ENCODE measurements around the gene CDH19. TPM values are rescaled to one million over a fixed set of nuclear protein-coding genes. Genes with fewer than 3 reads are reported as not detected.
A peak's percentile ranks its signal among the peaks of the same experiment; 100 is the strongest.

Gene CDH19
- total and polyA plus RNA-seq, 2 donors from 2014 or later, result 0.37 to 0.94 TPM

DNA sequence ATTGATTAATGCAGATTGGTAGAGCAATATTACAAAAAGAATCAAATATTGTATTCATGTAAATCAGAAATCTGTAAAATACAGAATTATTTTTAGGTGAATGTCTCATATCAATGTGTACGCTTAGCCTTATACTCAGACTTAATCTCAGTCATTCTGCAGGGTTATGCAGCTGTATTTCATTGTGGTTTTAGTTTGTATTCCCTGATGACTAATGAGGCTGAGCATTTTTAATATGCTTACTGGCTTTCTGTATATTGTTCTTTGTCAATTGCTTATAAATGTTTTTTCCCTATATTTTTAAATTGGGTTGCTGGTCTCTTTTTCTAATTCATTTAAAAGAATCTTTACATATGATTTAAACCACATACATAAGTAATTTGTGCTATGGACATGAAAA is 50.1 kb downstream of the CDH19 start:
- Histone ChIP-seq H3K36me3 (ENCODE audit: control insufficient read depth in 2 of 3, insufficient read depth in 3 of 3, low read length in 3 of 3) (no peaks in the 10 kb centered on the region), H3K9me3 (ENCODE audit: control insufficient read depth in 2 of 3, insufficient read depth in 1 of 3, low read length in 3 of 3) (no peaks in the 10 kb centered on the region), H3K9ac (ENCODE audit: low read length in 3 of 3) (no peak overlapping the region), H3K4me1 (ENCODE audit: control insufficient read depth in 2 of 3, insufficient read depth in 2 of 3, low read depth in 1 of 3, low read length in 3 of 3) (no peaks in the 10 kb centered on the region), H3K27me3 (ENCODE audit: control insufficient read depth, insufficient read depth, low read length) (no peaks in the 10 kb centered on the region), H3K4me3 (ENCODE audit: low read length in 3 of 3) (no peak overlapping the region), H3K27ac (ENCODE audit: low read depth in 2 of 2, low read length in 2 of 2) (no peak overlapping the region)
- FAIRE-seq, result no peak
- TF ChIP-seq, protein P1, sequence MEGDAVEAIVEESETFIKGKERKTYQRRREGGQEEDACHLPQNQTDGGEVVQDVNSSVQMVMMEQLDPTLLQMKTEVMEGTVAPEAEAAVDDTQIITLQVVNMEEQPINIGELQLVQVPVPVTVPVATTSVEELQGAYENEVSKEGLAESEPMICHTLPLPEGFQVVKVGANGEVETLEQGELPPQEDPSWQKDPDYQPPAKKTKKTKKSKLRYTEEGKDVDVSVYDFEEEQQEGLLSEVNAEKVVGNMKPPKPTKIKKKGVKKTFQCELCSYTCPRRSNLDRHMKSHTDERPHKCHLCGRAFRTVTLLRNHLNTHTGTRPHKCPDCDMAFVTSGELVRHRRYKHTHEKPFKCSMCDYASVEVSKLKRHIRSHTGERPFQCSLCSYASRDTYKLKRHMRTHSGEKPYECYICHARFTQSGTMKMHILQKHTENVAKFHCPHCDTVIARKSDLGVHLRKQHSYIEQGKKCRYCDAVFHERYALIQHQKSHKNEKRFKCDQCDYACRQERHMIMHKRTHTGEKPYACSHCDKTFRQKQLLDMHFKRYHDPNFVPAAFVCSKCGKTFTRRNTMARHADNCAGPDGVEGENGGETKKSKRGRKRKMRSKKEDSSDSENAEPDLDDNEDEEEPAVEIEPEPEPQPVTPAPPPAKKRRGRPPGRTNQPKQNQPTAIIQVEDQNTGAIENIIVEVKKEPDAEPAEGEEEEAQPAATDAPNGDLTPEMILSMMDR (IDR thresholded peaks at IDR 0.05; ENCODE audit: borderline replicate concordance, extremely low read depth, insufficient read depth), result no peak
- intact Hi-C loops (cut with DNase I), result no loop called here
- no peak for DNase-seq

DNA sequence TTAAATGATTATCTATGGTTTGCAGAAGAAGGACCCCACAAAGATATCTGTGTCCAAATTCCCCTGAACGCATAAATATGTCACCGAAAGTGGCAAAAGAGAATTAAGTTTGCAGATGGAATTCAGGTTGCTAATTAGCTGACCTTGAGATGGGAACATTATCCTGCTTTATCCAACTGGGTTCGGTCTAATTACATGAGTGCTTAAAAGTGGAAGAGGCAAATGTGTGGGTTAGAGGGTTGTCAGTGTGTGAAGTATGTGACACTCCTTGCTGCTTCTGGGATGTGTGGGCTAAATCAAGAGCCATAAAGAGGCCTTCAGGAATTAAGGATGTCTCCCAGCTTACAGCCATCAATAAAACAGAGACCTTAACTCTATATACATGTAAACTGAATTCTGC is 53.5 kb downstream of the CDH19 start:
- Histone ChIP-seq H3K4me1 (ENCODE audit: control insufficient read depth in 2 of 3, insufficient read depth in 2 of 3, low read depth in 1 of 3, low read length in 3 of 3) (no peaks in the 10 kb centered on the region), H3K9ac (ENCODE audit: low read length in 3 of 3) (no peak overlapping the region), H3K27ac (ENCODE audit: low read depth in 2 of 2, low read length in 2 of 2) (no peak overlapping the region), H3K36me3 (ENCODE audit: control insufficient read depth in 2 of 3, insufficient read depth in 3 of 3, low read length in 3 of 3) (no peaks in the 10 kb centered on the region), H3K9me3 (ENCODE audit: control insufficient read depth in 2 of 3, insufficient read depth in 1 of 3, low read length in 3 of 3) (no peaks in the 10 kb centered on the region), H3K4me3 (ENCODE audit: low read length in 3 of 3) (no peak overlapping the region), H3K27me3 (ENCODE audit: control insufficient read depth, insufficient read depth, low read length) (no peaks in the 10 kb centered on the region)
- TF ChIP-seq, protein P1 (IDR thresholded peaks at IDR 0.05; ENCODE audit: borderline replicate concordance, extremely low read depth, insufficient read depth), result no peak
- no peak for FAIRE-seq
- DNase-seq, result peak in 3 of 5 donors; percentile 23 to 77 (median 71)
- intact Hi-C loops (cut with DNase I), result no loop called here

DNA sequence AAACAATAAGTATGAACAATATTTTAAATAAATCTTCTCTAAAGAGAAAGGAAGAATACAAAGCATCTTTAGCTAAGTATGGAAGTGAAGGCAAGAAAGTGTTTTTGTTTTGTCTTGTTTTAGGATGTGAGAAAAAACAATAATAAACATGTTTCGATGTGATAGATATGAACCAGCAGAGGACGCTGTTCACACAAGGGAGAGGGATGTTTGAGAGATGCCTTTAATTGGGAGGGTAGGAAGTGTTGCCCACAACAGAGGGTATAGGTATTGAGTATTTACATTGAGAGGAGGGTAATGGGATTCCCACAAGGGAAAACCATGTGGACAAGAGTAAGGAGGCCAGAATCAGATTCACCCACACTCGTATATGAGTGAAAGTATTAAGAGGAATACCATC is 55.1 kb downstream of the CDH19 start:
- no peaks in the 10 kb centered on the region for H3K36me3 ChIP-seq (ENCODE audit: control insufficient read depth in 2 of 3, insufficient read depth in 3 of 3, low read length in 3 of 3)

More for the DNA sequence above, 55.1 kb downstream of the CDH19 start:
- no peak for FAIRE-seq
- TF ChIP-seq, protein P1 (IDR thresholded peaks at IDR 0.05; ENCODE audit: borderline replicate concordance, extremely low read depth, insufficient read depth), result no peak
- DNase-seq, result no peak
- H3K27ac ChIP-seq (ENCODE audit: low read depth in 2 of 2, low read length in 2 of 2), result no peak overlapping the region
- no peak overlapping the region for H3K4me3 ChIP-seq (ENCODE audit: low read length in 3 of 3)
- no peaks in the 10 kb centered on the region for H3K9me3 ChIP-seq (ENCODE audit: control insufficient read depth in 2 of 3, insufficient read depth in 1 of 3, low read length in 3 of 3)
- H3K4me1 ChIP-seq (ENCODE audit: control insufficient read depth in 2 of 3, insufficient read depth in 2 of 3, low read depth in 1 of 3, low read length in 3 of 3), result no peaks in the 10 kb centered on the region
- H3K27me3 ChIP-seq (ENCODE audit: control insufficient read depth, insufficient read depth, low read length), result no peaks in the 10 kb centered on the region
- intact Hi-C loops (cut with DNase I), result no loop called here
- H3K9ac ChIP-seq (ENCODE audit: low read length in 3 of 3), result no peak overlapping the region
